ACC112 (cell line): ENCODE measurements around the gene SLC7A11.

Experiments used
- H2AFZ ChIP-seq: fragments of 200-600 bp; sonication (generic); one replicate; pipeline ENCODE4 v1.6.0; 2017; ENCODE audit warnings: antibody characterized with exemption, low read length; ENCODE audit not compliant: unreplicated experiment
- H3K27ac ChIP-seq: fragments of 200-600 bp; sonication (generic); 2 replicates; pipeline ENCODE4 v1.5.1; 2014; ENCODE audit warnings: low read depth, mild to moderate bottlenecking, antibody characterized with exemption, low read length, moderate library complexity
- H3K27me3 ChIP-seq: fragments of 200-600 bp; sonication (generic); 2 replicates; pipeline ENCODE4 v1.6.1; 2014; ENCODE audit warnings: mild to moderate bottlenecking, antibody characterized with exemption, low read length, moderate library complexity, mixed read lengths; ENCODE audit not compliant: insufficient read depth
- H3K36me3 ChIP-seq: fragments of 200-600 bp; sonication (generic); 2 replicates; pipeline ENCODE4 v1.6.1; 2016; ENCODE audit warnings: mild to moderate bottlenecking, antibody characterized with exemption, low read length, moderate library complexity, mixed read lengths; ENCODE audit not compliant: insufficient read depth
- H3K4me1 ChIP-seq: fragments of 200-600 bp; sonication (generic); one replicate; pipeline ENCODE4 v1.6.1; 2016; ENCODE audit warnings: low read length, mixed read lengths; ENCODE audit not compliant: insufficient read depth, unreplicated experiment, control insufficient read depth
- H3K4me3 ChIP-seq: fragments of 200-600 bp; sonication (generic); 2 replicates; pipeline ENCODE4 v1.5.1; 2014; ENCODE audit warnings: mild to moderate bottlenecking, low read depth, low read length
- H3K79me2 ChIP-seq: fragments of 200-600 bp; sonication (generic); one replicate; pipeline ENCODE4 v1.6.0; 2016; ENCODE audit warnings: low read length; ENCODE audit not compliant: control insufficient read depth, unreplicated experiment, insufficient read depth

SLC7A11 gene

DNA sequence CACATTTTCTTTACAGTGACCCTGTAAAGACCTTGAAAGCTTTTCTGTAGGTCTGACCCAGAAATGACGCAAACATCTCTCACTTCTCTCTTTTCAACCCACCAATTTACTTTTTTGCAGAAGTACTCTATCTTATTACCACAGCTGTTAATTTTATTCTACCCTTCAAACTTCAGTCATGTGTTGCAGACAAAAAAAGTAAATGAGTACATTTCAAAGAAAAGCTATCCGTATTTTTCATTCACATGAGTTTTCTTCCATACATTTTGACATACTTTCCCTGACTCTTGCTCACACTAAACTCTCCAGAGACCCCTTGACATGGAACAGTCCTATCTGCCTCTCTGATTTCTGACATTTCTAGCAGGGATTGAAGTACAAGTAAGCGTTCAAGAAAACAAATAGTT lies 51.7 kb downstream of the SLC7A11 start:
- Histone ChIP-seq H3K79me2 (no peaks in the 10 kb centered on the region), H2AFZ (no peak overlapping the region), H3K36me3 (peaks cover 3% of the 10 kb centered on the region; the same call in 1 of the 2 replicates), H3K27me3 (no peaks in the 10 kb centered on the region), H3K4me1 (no peaks in the 10 kb centered on the region), H3K4me3 (no peak overlapping the region), H3K27ac (no peak overlapping the region)

DNA sequence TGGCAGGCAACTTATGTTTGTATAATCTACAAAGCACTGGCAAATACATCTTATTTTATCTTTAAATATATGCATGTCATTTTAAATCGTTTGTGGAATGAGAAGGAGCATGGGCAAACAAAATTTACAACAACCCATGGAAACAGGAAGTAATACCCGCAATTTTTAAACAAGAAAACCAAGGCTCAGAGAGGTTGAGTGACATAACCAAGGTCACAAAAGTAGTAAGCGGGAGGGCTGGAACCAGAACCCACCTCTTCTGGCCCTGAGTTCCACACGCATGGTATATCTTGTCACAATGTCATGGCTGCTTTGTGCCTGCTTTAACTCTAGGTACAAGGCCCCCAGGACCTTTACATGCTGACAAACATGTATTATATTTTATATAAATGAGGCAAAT lies 52.9 kb downstream of the SLC7A11 start:
- Histone ChIP-seq H3K27ac (no peak overlapping the region), H3K27me3 (no peaks in the 10 kb centered on the region), H3K79me2 (no peaks in the 10 kb centered on the region)

DNA sequence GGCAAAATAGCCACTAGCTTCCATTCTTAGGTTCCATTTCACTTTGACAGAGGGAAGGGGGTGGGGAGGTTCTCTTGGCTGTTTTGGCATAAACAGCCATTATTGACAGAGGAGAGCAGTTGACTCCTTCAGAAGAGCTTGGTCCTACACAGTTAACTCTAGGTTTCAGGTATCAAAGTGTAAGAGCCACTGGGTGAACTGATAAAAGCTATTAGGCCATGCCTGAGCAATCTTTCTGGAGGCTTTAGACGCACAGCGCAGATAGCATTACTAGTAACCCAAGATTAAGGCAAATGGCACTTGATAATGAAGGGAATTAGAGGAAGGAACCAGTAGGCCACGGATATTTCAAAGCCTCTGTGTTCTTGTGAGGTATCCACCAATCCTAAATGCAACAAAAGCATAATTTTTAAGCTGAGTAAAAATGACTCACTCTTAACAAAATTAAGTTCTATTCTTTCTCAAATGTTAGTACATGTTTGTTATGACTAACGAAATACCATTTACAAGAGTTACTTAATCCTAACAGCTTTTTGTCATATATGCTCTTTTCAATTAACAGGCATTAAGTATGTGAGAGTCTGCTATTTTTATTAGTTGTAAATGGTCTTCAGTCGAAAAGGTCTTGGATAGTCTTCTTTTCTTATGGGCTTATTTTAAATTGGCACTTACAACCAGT lies 53.6 kb downstream of the SLC7A11 start:
- no peak overlapping the region for H3K4me3 ChIP-seq
- no peak overlapping the region for H3K27ac ChIP-seq
- H3K36me3 ChIP-seq = peaks cover 3% of the 10 kb centered on the region; the same call in 1 of the 2 replicates
- no peak overlapping the region for H2AFZ ChIP-seq
- H3K79me2 ChIP-seq = no peaks in the 10 kb centered on the region
- H3K27me3 ChIP-seq = no peaks in the 10 kb centered on the region
- no peaks in the 10 kb centered on the region for H3K4me1 ChIP-seq

More for the DNA sequence above, 52.9 kb downstream of the SLC7A11 start:
- no peak overlapping the region for H2AFZ ChIP-seq
- H3K4me1 ChIP-seq = no peaks in the 10 kb centered on the region
- H3K36me3 ChIP-seq = peaks cover 3% of the 10 kb centered on the region; the same call in 1 of the 2 replicates
- H3K4me3 ChIP-seq = no peak overlapping the region

- Histone ChIP-seq H3K27ac (no peak overlapping the region), H3K36me3 (no peaks in the 10 kb centered on the region; the same call in 1 of the 2 replicates), H2AFZ (no peak overlapping the region), H3K4me1 (peaks cover 8% of the 10 kb centered on the region), H3K27me3 (no peaks in the 10 kb centered on the region), H3K79me2 (no peaks in the 10 kb centered on the region), H3K4me3 (no peak overlapping the region)
Measured at GRCh38 chr4:138185859-138186645, 56.1 kb downstream of the SLC7A11 start.

DNA sequence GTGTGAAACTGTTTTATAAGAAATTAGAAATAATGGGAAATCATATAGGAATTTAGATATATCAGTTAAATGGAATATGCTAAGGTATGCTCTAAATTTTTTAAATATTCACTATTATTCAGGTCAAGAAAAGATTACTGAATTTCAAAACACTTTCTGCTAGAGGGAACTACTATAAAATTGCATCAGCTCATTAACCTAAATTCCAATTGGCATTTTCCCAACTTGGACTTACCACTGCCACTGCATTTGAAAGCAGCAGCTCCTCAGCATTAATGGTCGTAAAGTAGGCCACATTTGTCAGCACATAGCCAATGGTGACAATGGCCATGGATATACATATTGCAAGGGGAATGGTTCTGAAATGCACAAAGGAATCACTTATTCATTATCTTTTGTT lies 57.3 kb downstream of the SLC7A11 start:
- no peaks in the 10 kb centered on the region for H3K79me2 ChIP-seq
- peaks cover 8% of the 10 kb centered on the region for H3K4me1 ChIP-seq
- no peak overlapping the region for H3K27ac ChIP-seq
- H2AFZ ChIP-seq = no peak overlapping the region
- peaks cover 4% of the 10 kb centered on the region; the same call in 1 of the 2 replicates for H3K36me3 ChIP-seq
- H3K4me3 ChIP-seq = no peak overlapping the region
- H3K27me3 ChIP-seq = no peaks in the 10 kb centered on the region

DNA sequence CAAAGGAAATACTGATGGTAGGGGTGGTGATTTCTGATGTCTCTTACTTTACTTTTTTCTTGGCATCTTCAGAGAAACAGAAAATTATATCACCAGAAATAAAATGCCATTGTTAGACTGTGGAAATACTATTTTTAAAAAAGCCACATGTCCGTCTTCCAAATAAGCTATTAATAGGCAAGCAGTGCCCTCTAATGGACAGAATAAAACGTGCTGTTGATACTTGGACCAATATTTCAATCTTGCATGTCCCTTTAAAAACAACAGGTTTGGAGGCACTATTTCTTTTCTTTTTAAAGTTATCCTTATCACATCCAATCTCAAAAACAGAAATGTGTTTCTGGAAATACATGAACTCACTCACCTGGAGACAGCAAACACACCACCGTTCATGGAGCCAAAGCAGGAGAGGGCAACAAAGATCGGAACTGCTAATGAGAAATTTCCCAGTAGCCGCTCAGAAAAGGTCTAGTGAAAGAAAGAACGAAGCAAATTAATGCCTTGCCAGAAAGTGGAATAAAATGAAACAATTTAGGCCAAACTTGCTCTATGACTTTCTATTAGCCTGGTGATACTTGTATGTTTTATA lies 59.2 kb downstream of the SLC7A11 start:
- peaks cover 8% of the 10 kb centered on the region for H3K4me1 ChIP-seq
- H3K36me3 ChIP-seq = peaks cover 19% of the 10 kb centered on the region

GRCh38 chr4:138181287-138181686 lies 60.9 kb downstream of the SLC7A11 start:
- H3K4me1 ChIP-seq = peaks cover 8% of the 10 kb centered on the region
- no peak overlapping the region for H3K27ac ChIP-seq
- H3K27me3 ChIP-seq = no peaks in the 10 kb centered on the region
- peaks cover 22% of the 10 kb centered on the region for H3K36me3 ChIP-seq
- H3K4me3 ChIP-seq = no peak overlapping the region
- H2AFZ ChIP-seq = no peak overlapping the region
- no peaks in the 10 kb centered on the region for H3K79me2 ChIP-seq

More for the DNA sequence above, 59.2 kb downstream of the SLC7A11 start:
- Histone ChIP-seq H2AFZ (no peak overlapping the region), H3K4me3 (no peak overlapping the region), H3K27me3 (no peaks in the 10 kb centered on the region), H3K27ac (no peak overlapping the region), H3K79me2 (no peaks in the 10 kb centered on the region)

GRCh38 chr4:138178566-138178965 lies 63.6 kb downstream of the SLC7A11 start:
- Histone ChIP-seq H3K4me1 (peaks cover 8% of the 10 kb centered on the region), H3K36me3 (peaks cover 22% of the 10 kb centered on the region), H3K4me3 (no peak overlapping the region), H3K27ac (no peak overlapping the region), H3K27me3 (no peaks in the 10 kb centered on the region), H2AFZ (no peak overlapping the region), H3K79me2 (no peaks in the 10 kb centered on the region)

DNA sequence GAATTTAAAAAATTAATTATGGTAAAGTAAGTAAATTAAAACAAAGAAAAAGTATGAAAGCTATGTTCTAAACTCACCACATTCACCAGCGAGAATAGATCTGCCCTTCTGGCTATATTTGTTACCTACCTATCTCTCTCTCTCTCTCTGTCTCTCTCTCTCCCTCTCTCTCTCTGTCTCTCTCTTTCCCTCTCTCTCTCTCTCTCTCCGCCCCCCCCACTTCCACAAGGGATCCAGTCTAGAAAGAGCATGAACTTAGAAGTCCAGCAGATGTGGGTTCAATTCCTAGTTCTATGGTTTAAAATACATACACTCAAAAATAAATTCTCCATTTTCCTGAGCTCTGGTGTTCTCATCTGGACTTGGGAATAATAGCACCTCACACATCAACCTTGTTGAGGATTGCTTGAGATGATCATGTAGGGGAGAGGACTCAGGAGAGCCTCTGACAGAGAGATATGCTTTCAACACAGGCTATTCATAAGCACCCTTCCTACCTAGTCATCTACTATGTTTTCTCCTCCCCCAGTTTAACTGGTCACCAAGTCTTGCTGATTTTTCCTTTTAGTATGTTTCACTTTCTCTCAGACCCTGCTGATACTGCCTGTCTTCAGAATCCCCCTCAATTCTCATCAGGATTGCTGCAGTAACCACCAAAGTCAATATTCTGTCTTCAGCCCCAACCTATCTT lies 64.7 kb downstream of the SLC7A11 start:
- Histone ChIP-seq H3K79me2 (no peaks in the 10 kb centered on the region), H3K36me3 (peaks cover 22% of the 10 kb centered on the region)

DNA sequence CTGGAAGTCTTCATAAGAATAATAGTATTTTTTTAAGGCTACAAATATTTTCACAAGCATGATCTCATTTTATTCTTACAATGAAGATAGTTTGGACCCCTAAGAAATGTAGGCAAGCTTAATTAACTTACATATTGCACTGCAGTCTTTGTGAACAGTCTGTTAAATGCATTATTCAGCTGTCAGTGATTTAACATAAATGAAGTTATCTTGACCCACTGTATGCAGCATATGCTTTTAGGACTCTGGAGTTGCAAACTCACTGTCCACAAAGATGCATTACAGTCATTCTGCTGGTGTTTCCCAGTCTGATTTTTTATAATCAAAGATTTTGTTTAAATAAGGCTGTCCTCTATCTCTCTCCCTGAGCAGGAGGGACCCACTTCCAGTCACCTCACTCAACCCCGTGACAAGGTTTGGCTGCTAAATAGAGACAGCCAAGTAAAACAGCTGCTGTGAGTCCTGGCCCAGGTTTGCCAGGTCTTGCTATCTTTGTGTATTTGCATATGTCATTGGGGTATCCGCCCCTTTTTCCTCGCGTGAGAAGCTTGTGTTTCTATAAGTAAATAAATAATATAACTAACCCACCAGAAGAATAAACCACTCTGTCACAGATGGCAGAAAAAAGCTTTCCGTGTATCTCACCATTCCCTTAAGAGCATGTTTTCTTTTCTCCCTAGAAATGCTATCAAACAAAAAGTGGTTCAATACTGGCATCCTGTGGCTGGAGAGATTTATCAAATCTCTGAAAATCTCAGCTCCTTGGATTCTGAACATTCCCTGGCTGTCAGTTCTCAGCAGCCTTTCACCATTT lies 67.0 kb downstream of the SLC7A11 start:
- Histone ChIP-seq H3K4me1 (no peaks in the 10 kb centered on the region), H3K36me3 (peaks cover 20% of the 10 kb centered on the region), H3K27ac (no peak overlapping the region), H3K79me2 (no peaks in the 10 kb centered on the region), H3K4me3 (no peak overlapping the region), H2AFZ (no peak overlapping the region), H3K27me3 (no peaks in the 10 kb centered on the region)

More for the DNA sequence above, 64.7 kb downstream of the SLC7A11 start:
- peaks cover 5% of the 10 kb centered on the region for H3K4me1 ChIP-seq
- H3K4me3 ChIP-seq = no peak overlapping the region
- H3K27me3 ChIP-seq = no peaks in the 10 kb centered on the region
- no peak overlapping the region for H2AFZ ChIP-seq
- H3K27ac ChIP-seq = no peak overlapping the region
